HG03460 (cell line): Measurements from ENCODE around the gene SEPTIN10.
"Not testable (repeated sequence)": the region's sequence is repeated elsewhere in the genome, so short reads cannot be mapped to it uniquely, and the experiment has no call there.

Source experiments
- ATAC-seq: cut with Tn5 transposase; IDR thresholded peaks from one replicate; pipeline ENCODE4 v1.9.1; 2021; ENCODE audit not compliant: unreplicated experiment

SEPTIN10 gene

GRCh38 chr2:109607766-109608165 lies 6.0 kb downstream of the SEPTIN10 start:
- ATAC-seq = no peak

- no peak for ATAC-seq
Measured at GRCh38 chr2:109604597-109604996, 9.2 kb downstream of the SEPTIN10 start.

GRCh38 chr2:109602617-109603188 lies 11.1 kb downstream of the SEPTIN10 start:
- no peak for ATAC-seq

- ATAC-seq = no peak
Measured at GRCh38 chr2:109601783-109602182, 12.0 kb downstream of the SEPTIN10 start.

- ATAC-seq = no peak
Measured at GRCh38 chr2:109597283-109597682, 16.5 kb downstream of the SEPTIN10 start.

GRCh38 chr2:109595644-109596043 lies 18.1 kb downstream of the SEPTIN10 start:
- ATAC-seq = no peak

GRCh38 chr2:109594246-109594885 lies 19.4 kb downstream of the SEPTIN10 start:
- no peak for ATAC-seq

- no peak for ATAC-seq
Measured at GRCh38 chr2:109592905-109593304, 20.9 kb downstream of the SEPTIN10 start.

- no peak for ATAC-seq
Measured at GRCh38 chr2:109591206-109591605, 22.6 kb downstream of the SEPTIN10 start.

GRCh38 chr2:109586687-109587086 lies 27.1 kb downstream of the SEPTIN10 start:
- no peak for ATAC-seq

- ATAC-seq = no peak
Measured at GRCh38 chr2:109582928-109583895, 30.6 kb downstream of the SEPTIN10 start.

GRCh38 chr2:109577630-109578029 lies 36.1 kb downstream of the SEPTIN10 start:
- ATAC-seq = not testable (repeated sequence)

- no peak for ATAC-seq
Measured at GRCh38 chr2:109575373-109575772, 38.4 kb downstream of the SEPTIN10 start.

- no peak for ATAC-seq
Measured at GRCh38 chr2:109563980-109564550, 49.7 kb downstream of the SEPTIN10 start.

GRCh38 chr2:109563288-109563687 lies 50.5 kb downstream of the SEPTIN10 start:
- ATAC-seq = no peak

GRCh38 chr2:109562421-109562820 lies 51.3 kb downstream of the SEPTIN10 start:
- no peak for ATAC-seq

- ATAC-seq = no peak
Measured at GRCh38 chr2:109560265-109560664, 53.5 kb downstream of the SEPTIN10 start.

GRCh38 chr2:109558076-109558882 lies 55.5 kb downstream of the SEPTIN10 start:
- no peak for ATAC-seq

- ATAC-seq = no peak
Measured at GRCh38 chr2:109557309-109557708, 56.5 kb downstream of the SEPTIN10 start.

- ATAC-seq = no peak
Measured at GRCh38 chr2:109555346-109555900, 58.3 kb downstream of the SEPTIN10 start.
